ENCODE data around the gene RSRC1.

The RSRC1 gene

GRCh38 chr3:158148218-158148617 is 38.3 kb downstream of the RSRC1 start:
- no peaks in the 10 kb centered on the region for H3K27me3 ChIP-seq (ENCODE audit: insufficient read depth, low read length)
- H3K79me1 ChIP-seq (ENCODE audit: low read length), result no peaks in the 10 kb centered on the region
- no peak overlapping the region for H4K91ac ChIP-seq (ENCODE audit: low read depth, low read length)
- no CpG with 5 or more reads among the region's 2 CpGs for WGBS (ENCODE audit: extremely low coverage, insufficient coverage, insufficient read length)
- no peak overlapping the region for H2AFZ ChIP-seq (ENCODE audit: insufficient read depth, low read length, poor library complexity)
- no peak overlapping the region for H3K4ac ChIP-seq (ENCODE audit: low read depth, low read length)
- H3K36me3 ChIP-seq (ENCODE audit: control insufficient read depth in 1 of 2, insufficient read depth in 2 of 2, low read length in 2 of 2), result no peaks in the 10 kb centered on the region
- H3K23ac ChIP-seq (ENCODE audit: low read length), result no peak overlapping the region
- no peak overlapping the region for H2BK5ac ChIP-seq (ENCODE audit: low read depth, low read length, poor library complexity)
- H3K18ac ChIP-seq (ENCODE audit: low read length), result no peak overlapping the region
- no peak overlapping the region for H2AK5ac ChIP-seq (ENCODE audit: low read length)
- H3K4me1 ChIP-seq (ENCODE audit: control insufficient read depth in 1 of 2, insufficient read depth in 2 of 2, low read length in 2 of 2), result no peaks in the 10 kb centered on the region
- no peak overlapping the region for H3K27ac ChIP-seq (ENCODE audit: low read depth, low read length)
- no peak overlapping the region for H2BK120ac ChIP-seq (ENCODE audit: insufficient read depth, low read length, poor library complexity)
- H3K4me2 ChIP-seq (ENCODE audit: low read length), result no peak overlapping the region
- no peak overlapping the region for H4K12ac ChIP-seq (ENCODE audit: low read depth, low read length)
- no peak overlapping the region for H3K14ac ChIP-seq (ENCODE audit: low read length)
- H3K4me3 ChIP-seq (ENCODE audit: low read depth, low read length), result no peak overlapping the region
- no peaks in the 10 kb centered on the region for H3K9me3 ChIP-seq (ENCODE audit: insufficient read depth, low read depth, low read length)
- no peak overlapping the region for H3K9ac ChIP-seq (ENCODE audit: low read length)
- no peak for DNase-seq
- no peak overlapping the region for H2BK12ac ChIP-seq (ENCODE audit: low read length)
- H4K8ac ChIP-seq (ENCODE audit: low read depth, low read length), result no peak overlapping the region
- no peaks in the 10 kb centered on the region for H3K79me2 ChIP-seq (ENCODE audit: control insufficient read depth, insufficient read depth, low read length, poor library complexity)

DNA sequence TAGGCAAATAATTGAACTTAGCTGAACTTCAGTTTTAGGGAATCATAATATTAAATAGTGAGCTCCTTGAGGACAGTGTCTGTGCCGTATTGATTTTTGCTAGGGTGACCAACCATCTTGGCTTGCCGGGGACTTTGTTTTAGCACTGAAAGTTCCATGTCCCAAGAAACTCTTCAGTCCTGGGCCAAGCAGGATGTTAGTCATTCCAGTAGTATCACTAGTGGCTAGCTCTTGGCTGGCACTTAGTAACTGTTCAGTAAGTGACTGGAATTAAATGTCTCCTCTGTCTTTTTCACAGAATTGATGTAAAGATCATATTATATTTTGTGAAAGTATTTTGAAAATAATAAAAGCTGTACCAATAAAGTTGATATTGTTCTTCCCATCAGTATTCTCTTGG is 42.3 kb downstream of the RSRC1 start:
- Histone ChIP-seq H2AFZ (ENCODE audit: insufficient read depth, low read length, poor library complexity) (no peak overlapping the region), H2BK12ac (ENCODE audit: low read length) (no peak overlapping the region), H3K4ac (ENCODE audit: low read depth, low read length) (no peak overlapping the region), H3K4me2 (ENCODE audit: low read length) (no peak overlapping the region), H3K23ac (ENCODE audit: low read length) (no peak overlapping the region), H2BK5ac (ENCODE audit: low read depth, low read length, poor library complexity) (no peak overlapping the region), H3K4me1 (ENCODE audit: control insufficient read depth in 1 of 2, insufficient read depth in 2 of 2, low read length in 2 of 2) (no peaks in the 10 kb centered on the region), H3K9me3 (ENCODE audit: insufficient read depth, low read depth, low read length) (no peaks in the 10 kb centered on the region), H2AK5ac (ENCODE audit: low read length) (no peak overlapping the region), H3K9ac (ENCODE audit: low read length) (no peak overlapping the region), H3K27ac (ENCODE audit: low read depth, low read length) (no peak overlapping the region), H2BK120ac (ENCODE audit: insufficient read depth, low read length, poor library complexity) (no peak overlapping the region), H4K8ac (ENCODE audit: low read depth, low read length) (no peak overlapping the region), H3K27me3 (ENCODE audit: insufficient read depth, low read length) (no peaks in the 10 kb centered on the region), H3K79me2 (ENCODE audit: control insufficient read depth, insufficient read depth, low read length, poor library complexity) (no peaks in the 10 kb centered on the region), H3K36me3 (ENCODE audit: control insufficient read depth in 1 of 2, insufficient read depth in 2 of 2, low read length in 2 of 2) (no peaks in the 10 kb centered on the region), H3K4me3 (ENCODE audit: low read depth, low read length) (no peak overlapping the region), H3K14ac (ENCODE audit: low read length) (no peak overlapping the region), H4K91ac (ENCODE audit: low read depth, low read length) (no peak overlapping the region), H4K12ac (ENCODE audit: low read depth, low read length) (no peak overlapping the region), H3K18ac (ENCODE audit: low read length) (no peak overlapping the region), H3K79me1 (ENCODE audit: low read length) (no peaks in the 10 kb centered on the region)
- WGBS (ENCODE audit: extremely low coverage, insufficient coverage, insufficient read length), result no CpG with 5 or more reads among the region's 2 CpGs
- no peak for DNase-seq

- Histone ChIP-seq H3K23ac (ENCODE audit: low read length) (no peak overlapping the region), H2BK120ac (ENCODE audit: insufficient read depth, low read length, poor library complexity) (no peak overlapping the region), H2BK12ac (ENCODE audit: low read length) (no peak overlapping the region), H3K18ac (ENCODE audit: low read length) (no peak overlapping the region), H3K4me1 (ENCODE audit: control insufficient read depth in 1 of 2, insufficient read depth in 2 of 2, low read length in 2 of 2) (no peaks in the 10 kb centered on the region), H3K27me3 (ENCODE audit: insufficient read depth, low read length) (no peaks in the 10 kb centered on the region), H4K91ac (ENCODE audit: low read depth, low read length) (no peak overlapping the region), H3K4me2 (ENCODE audit: low read length) (no peak overlapping the region), H2AK5ac (ENCODE audit: low read length) (no peak overlapping the region), H4K12ac (ENCODE audit: low read depth, low read length) (no peak overlapping the region), H3K79me2 (ENCODE audit: control insufficient read depth, insufficient read depth, low read length, poor library complexity) (no peaks in the 10 kb centered on the region), H3K36me3 (ENCODE audit: control insufficient read depth in 1 of 2, insufficient read depth in 2 of 2, low read length in 2 of 2) (no peaks in the 10 kb centered on the region), H3K4ac (ENCODE audit: low read depth, low read length) (no peak overlapping the region), H3K9ac (ENCODE audit: low read length) (no peak overlapping the region), H3K4me3 (ENCODE audit: low read depth, low read length) (no peak overlapping the region), H3K14ac (ENCODE audit: low read length) (no peak overlapping the region), H2AFZ (ENCODE audit: insufficient read depth, low read length, poor library complexity) (no peak overlapping the region), H3K9me3 (ENCODE audit: insufficient read depth, low read depth, low read length) (no peaks in the 10 kb centered on the region), H3K27ac (ENCODE audit: low read depth, low read length) (no peak overlapping the region), H4K8ac (ENCODE audit: low read depth, low read length) (no peak overlapping the region), H2BK5ac (ENCODE audit: low read depth, low read length, poor library complexity) (no peak overlapping the region), H3K79me1 (ENCODE audit: low read length) (no peaks in the 10 kb centered on the region)
- DNase-seq, result no peak
These were observed 49.1 kb downstream of the RSRC1 start for GRCh38 chr3:158158969-158159368.

DNA sequence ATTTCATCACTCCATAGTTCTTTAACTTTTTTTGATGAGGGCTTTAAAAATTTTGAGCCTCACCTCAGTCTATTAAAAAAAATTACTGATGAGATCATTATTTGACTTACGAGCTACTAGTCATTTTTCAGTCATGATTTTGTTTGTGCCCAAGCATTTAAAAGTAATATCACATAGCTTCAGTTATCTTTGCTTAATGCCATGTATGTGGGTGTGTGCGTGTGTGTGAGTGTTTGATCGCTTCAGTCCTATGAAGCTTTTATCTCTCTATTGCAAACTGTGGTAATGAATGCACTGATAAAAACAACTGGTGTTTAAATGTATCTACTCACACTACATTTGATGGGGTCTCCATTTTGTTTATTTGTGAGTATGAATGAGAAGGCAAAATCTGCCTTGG is 49.8 kb downstream of the RSRC1 start:
- Histone ChIP-seq H3K9me3 (ENCODE audit: insufficient read depth, low read depth, low read length) (no peaks in the 10 kb centered on the region), H4K12ac (ENCODE audit: low read depth, low read length) (no peak overlapping the region), H3K23ac (ENCODE audit: low read length) (no peak overlapping the region), H2AK5ac (ENCODE audit: low read length) (no peak overlapping the region), H3K4me3 (ENCODE audit: low read depth, low read length) (no peak overlapping the region), H3K79me1 (ENCODE audit: low read length) (no peaks in the 10 kb centered on the region), H2BK12ac (ENCODE audit: low read length) (no peak overlapping the region), H3K27me3 (ENCODE audit: insufficient read depth, low read length) (no peaks in the 10 kb centered on the region), H3K27ac (ENCODE audit: low read depth, low read length) (no peak overlapping the region), H4K8ac (ENCODE audit: low read depth, low read length) (no peak overlapping the region), H2AFZ (ENCODE audit: insufficient read depth, low read length, poor library complexity) (no peak overlapping the region), H3K79me2 (ENCODE audit: control insufficient read depth, insufficient read depth, low read length, poor library complexity) (no peaks in the 10 kb centered on the region), H3K36me3 (ENCODE audit: control insufficient read depth in 1 of 2, insufficient read depth in 2 of 2, low read length in 2 of 2) (no peaks in the 10 kb centered on the region), H3K4ac (ENCODE audit: low read depth, low read length) (no peak overlapping the region), H3K9ac (ENCODE audit: low read length) (no peak overlapping the region), H3K18ac (ENCODE audit: low read length) (no peak overlapping the region), H3K14ac (ENCODE audit: low read length) (no peak overlapping the region), H2BK5ac (ENCODE audit: low read depth, low read length, poor library complexity) (no peak overlapping the region), H3K4me1 (ENCODE audit: control insufficient read depth in 1 of 2, insufficient read depth in 2 of 2, low read length in 2 of 2) (no peaks in the 10 kb centered on the region), H3K4me2 (ENCODE audit: low read length) (no peak overlapping the region), H4K91ac (ENCODE audit: low read depth, low read length) (no peak overlapping the region), H2BK120ac (ENCODE audit: insufficient read depth, low read length, poor library complexity) (no peak overlapping the region)
- WGBS (ENCODE audit: extremely low coverage, insufficient coverage, insufficient read length), result no CpG with 5 or more reads among the region's 3 CpGs
- DNase-seq, result no peak

GRCh38 chr3:158160958-158161357 is 51.1 kb downstream of the RSRC1 start:
- no peak overlapping the region for H3K4me2 ChIP-seq (ENCODE audit: low read length)
- H3K27ac ChIP-seq (ENCODE audit: low read depth, low read length), result no peak overlapping the region
- H4K91ac ChIP-seq (ENCODE audit: low read depth, low read length), result no peak overlapping the region
- no peaks in the 10 kb centered on the region for H3K79me1 ChIP-seq (ENCODE audit: low read length)
- peak in 1 of 2 donors; percentile 26 for DNase-seq
- no peak overlapping the region for H3K9ac ChIP-seq (ENCODE audit: low read length)
- no peak overlapping the region for H2BK12ac ChIP-seq (ENCODE audit: low read length)
- no peak overlapping the region for H2AK5ac ChIP-seq (ENCODE audit: low read length)
- no peak overlapping the region for H3K14ac ChIP-seq (ENCODE audit: low read length)
- H3K79me2 ChIP-seq (ENCODE audit: control insufficient read depth, insufficient read depth, low read length, poor library complexity), result no peaks in the 10 kb centered on the region
- H3K23ac ChIP-seq (ENCODE audit: low read length), result no peak overlapping the region
- H2BK120ac ChIP-seq (ENCODE audit: insufficient read depth, low read length, poor library complexity), result no peak overlapping the region
- H4K8ac ChIP-seq (ENCODE audit: low read depth, low read length), result no peak overlapping the region
- H3K27me3 ChIP-seq (ENCODE audit: insufficient read depth, low read length), result no peaks in the 10 kb centered on the region
- H3K36me3 ChIP-seq (ENCODE audit: control insufficient read depth in 1 of 2, insufficient read depth in 2 of 2, low read length in 2 of 2), result no peaks in the 10 kb centered on the region
- H3K9me3 ChIP-seq (ENCODE audit: insufficient read depth, low read depth, low read length), result no peaks in the 10 kb centered on the region
- no peak overlapping the region for H2BK5ac ChIP-seq (ENCODE audit: low read depth, low read length, poor library complexity)
- no peak overlapping the region for H3K18ac ChIP-seq (ENCODE audit: low read length)
- H3K4me3 ChIP-seq (ENCODE audit: low read depth, low read length), result no peak overlapping the region
- no peak overlapping the region for H3K4ac ChIP-seq (ENCODE audit: low read depth, low read length)
- H3K4me1 ChIP-seq (ENCODE audit: control insufficient read depth in 1 of 2, insufficient read depth in 2 of 2, low read length in 2 of 2), result no peaks in the 10 kb centered on the region
- no peak overlapping the region for H4K12ac ChIP-seq (ENCODE audit: low read depth, low read length)
- H2AFZ ChIP-seq (ENCODE audit: insufficient read depth, low read length, poor library complexity), result no peak overlapping the region

All from trophoblast cell (in vitro differentiated cells and primary cell).